ENCODE measurements around the gene OTOP2.
"Not testable (repeated sequence)": the region's sequence is repeated elsewhere in the genome, so short reads cannot be mapped to it uniquely, and the experiment has no call there.

OTOP2 gene

DNA sequence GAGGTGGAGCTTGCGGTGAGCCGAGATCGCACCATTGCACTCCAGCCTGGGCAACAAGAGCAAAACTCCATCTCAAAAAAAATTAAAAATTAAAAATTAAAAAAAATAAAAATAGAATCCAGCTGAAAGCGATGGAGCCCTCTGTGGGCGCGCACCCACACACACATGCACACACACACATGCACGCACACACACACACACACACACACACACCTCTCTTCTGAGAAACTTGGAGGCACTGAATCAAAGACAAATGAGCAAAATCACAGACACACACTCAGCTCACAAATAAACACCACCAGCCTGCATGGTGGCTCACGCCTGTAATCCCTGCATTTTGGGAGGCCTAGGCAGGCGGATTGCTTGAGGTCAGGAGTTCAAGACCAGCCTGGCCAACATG is 21.0 kb upstream of the OTOP2 start:
- TF ChIP-seq, protein P1, sequence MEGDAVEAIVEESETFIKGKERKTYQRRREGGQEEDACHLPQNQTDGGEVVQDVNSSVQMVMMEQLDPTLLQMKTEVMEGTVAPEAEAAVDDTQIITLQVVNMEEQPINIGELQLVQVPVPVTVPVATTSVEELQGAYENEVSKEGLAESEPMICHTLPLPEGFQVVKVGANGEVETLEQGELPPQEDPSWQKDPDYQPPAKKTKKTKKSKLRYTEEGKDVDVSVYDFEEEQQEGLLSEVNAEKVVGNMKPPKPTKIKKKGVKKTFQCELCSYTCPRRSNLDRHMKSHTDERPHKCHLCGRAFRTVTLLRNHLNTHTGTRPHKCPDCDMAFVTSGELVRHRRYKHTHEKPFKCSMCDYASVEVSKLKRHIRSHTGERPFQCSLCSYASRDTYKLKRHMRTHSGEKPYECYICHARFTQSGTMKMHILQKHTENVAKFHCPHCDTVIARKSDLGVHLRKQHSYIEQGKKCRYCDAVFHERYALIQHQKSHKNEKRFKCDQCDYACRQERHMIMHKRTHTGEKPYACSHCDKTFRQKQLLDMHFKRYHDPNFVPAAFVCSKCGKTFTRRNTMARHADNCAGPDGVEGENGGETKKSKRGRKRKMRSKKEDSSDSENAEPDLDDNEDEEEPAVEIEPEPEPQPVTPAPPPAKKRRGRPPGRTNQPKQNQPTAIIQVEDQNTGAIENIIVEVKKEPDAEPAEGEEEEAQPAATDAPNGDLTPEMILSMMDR (IDR thresholded peaks at IDR 0.05; ENCODE audit: insufficient read depth, missing control alignments): no peak
- FAIRE-seq (no peak), DNase-seq (ENCODE audit: insufficient read length, low spot score) (no peak)

DNA sequence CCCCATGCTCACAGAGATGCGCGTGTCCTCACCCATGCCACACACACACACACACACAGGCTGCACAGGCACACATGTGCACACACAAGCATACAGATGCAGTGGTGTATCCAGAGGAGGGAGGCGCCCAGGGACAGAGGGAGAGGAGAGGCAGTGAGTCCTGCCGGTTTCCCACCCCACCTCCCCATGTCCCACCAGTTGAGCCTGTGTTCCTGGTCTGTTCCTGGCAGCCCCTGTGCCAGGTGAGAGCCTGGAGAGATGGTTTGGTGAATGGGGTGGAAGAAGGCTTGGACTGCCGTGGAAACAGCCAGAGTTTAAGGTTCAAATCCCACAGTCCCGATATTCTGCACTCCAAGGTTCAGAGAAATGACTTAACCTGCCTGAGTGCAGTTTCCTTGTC is 20.4 kb upstream of the OTOP2 start:
- DNase-seq (ENCODE audit: insufficient read length, low spot score) (no peak), FAIRE-seq (no peak)
- TF ChIP-seq, protein P1 (IDR thresholded peaks at IDR 0.05; ENCODE audit: insufficient read depth, missing control alignments): no peak

DNA sequence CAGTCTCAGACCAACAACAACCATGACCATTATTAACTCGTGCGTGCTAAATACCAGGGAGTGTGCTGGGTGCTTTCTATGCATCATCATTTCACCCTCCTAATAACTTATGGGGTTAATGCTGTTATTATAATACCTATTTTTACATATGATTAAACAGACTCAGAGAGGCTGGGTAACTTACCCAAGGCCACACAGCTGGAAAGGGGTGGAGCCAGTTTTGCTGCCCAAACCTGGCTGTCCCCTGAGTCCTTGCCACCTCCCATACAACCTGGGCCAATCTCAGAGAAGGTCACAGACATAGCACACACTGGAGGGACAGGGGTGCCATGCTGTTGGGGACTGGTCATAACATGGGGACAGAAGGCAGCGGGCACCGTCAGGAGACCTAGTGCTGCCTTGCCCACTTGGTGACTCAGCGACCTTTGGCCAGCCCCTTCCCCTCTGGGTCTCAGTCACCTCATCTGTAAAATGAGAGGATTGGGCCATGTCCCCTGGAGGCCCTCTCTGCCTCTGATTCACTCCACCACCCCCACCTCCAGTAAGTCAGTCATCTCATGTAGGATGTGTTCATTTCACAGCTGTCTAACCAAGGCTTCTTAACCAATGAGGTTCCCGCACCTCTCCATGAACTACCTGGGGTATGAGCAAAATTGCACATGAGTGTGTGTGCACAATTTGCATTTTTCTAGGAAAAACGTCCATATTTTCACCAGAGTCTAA is 19.2 kb upstream of the OTOP2 start:
- TF ChIP-seq, protein P1 (IDR thresholded peaks at IDR 0.05; ENCODE audit: insufficient read depth, missing control alignments): no peak
- FAIRE-seq: no peak
- no peak for DNase-seq (ENCODE audit: insufficient read length, low spot score)

DNA sequence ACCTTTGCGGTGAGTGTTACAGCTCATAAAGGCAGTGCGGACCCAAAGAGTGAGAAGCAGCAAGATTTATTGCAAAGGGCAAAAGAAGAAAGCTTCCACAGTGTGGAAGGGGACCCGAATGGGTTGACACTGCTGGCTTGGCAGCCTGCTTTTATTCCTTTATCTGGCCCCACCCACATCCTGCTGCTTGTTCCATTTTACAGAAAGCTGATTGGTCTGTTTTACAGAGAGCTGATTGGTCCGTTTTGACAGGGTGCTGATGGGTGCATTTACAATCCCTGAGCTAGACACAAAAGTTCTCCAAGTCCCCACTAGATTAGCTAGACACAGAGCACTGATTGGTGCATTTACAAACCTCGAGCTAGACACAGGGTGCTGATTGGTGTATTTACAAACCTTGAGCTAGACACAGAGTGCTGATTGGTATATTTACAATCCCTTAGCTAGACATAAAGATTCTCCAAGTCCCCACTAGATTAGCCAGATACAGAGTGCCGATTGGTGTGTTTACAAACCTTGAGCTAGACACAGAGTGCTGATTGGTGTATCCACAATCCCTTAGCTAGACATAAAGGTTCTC is 17.8 kb upstream of the OTOP2 start:
- not testable (repeated sequence) for DNase-seq (ENCODE audit: insufficient read length, low spot score); FAIRE-seq

DNA sequence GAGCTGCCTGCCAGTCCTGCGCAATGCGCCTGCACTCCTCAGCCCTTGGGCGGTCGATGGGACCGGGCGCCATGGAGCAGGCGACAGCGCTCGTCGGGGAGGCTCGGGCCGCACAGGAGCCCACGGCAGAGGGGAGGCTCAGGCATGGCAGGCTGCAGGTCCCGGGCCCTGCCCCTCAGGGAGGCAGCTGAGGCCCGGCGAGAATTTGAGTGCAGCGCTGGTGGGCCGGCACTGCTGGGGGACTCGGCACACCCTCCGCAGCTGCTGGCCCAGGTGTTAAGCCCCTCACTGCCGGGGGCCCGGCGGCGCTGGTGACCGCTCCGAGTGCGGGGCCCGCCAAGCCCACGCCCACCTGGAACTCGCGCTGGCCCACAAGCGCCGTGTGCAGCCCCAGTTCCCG is 17.1 kb upstream of the OTOP2 start:
- TF ChIP-seq, protein P1 (IDR thresholded peaks at IDR 0.05; ENCODE audit: insufficient read depth, missing control alignments): no peak
- DNase-seq (ENCODE audit: insufficient read length, low spot score) (no peak), FAIRE-seq (no peak)

DNA sequence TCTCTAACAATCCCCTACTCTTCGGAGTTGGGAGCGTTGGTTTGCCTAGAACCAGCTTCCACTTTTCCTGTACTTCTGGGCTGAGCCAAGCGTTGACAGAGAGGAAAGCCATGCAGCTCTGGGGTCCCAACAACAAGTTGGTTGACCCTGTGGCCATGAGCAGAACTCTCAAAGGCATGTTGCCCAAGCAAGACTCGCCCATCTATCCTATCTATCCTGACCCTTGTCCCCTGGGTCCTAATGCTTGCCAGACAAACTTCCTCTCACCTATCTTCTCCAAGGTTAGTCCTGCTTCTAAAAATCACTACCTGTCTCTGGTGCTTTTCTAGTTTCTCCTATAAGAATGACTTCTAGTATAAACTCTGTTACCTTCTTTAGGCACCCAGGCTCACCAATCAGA is 15.0 kb upstream of the OTOP2 start:
- not testable (repeated sequence) for FAIRE-seq

DNA sequence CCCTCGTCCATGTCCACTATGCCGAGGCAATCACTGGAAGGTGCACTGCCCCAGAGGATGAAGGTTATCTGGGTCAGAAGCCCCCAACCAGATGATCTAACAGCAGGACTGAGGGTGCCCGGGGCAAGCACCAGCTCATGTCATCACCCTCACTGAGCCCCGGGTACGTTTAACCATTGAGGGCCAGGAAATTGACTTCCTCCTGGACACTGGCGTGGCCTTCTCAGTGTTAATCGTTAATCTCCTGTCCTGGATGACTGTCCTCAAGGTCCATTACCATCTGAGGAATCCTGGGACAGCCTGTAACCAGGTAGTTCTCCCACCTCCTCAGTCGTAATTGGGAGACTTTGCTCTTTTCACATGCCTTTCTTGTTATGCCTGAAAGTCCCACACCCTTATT is 12.7 kb upstream of the OTOP2 start:
- not testable (repeated sequence) for FAIRE-seq; DNase-seq (ENCODE audit: insufficient read length, low spot score)

More for the DNA sequence above, 15.0 kb upstream of the OTOP2 start:
- DNase-seq (ENCODE audit: insufficient read length, low spot score): not testable (repeated sequence)

DNA sequence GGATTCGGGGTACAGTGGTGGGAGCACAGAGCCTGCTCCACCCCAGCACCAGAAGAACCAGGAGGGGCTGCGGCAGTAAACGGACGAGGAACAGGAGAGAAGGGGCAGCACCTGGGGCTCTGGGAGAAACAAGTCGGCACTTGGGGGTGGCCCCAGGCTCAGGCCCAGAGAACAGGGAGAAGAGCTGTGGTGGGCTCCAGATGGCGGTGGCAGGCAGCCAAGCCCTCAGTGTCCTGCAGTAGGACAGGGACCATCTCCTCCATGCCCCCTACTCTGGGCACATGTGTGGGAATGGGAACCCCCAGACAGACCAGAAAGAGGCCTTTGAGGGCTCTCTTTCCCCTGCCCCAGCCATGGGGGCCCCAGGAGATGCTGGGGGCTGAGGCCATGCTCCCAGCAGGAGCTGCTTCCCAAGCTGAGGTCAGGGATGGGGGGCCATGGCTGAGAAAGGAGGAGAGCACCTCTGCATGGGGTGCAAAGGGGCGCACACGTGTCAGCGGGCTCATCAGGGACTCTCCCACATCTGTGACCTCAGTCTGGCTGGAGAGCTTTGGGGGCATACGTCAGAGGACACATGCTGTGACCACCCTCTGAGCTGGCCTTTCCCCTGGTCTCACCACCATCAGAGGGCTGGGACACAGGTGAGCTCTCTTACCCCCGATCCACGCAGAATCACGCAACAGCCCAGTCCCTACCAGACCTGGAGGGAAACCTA is 7.8 kb upstream of the OTOP2 start:
- TF ChIP-seq, protein P1 (IDR thresholded peaks at IDR 0.05; ENCODE audit: insufficient read depth, missing control alignments): no peak
- FAIRE-seq (no peak), DNase-seq (ENCODE audit: insufficient read length, low spot score) (no peak)
